Measurements from ENCODE around the gene COX14.

Gene COX14

GRCh38 chr12:50085615-50086072 is 26.4 kb upstream of the COX14 start:
- DNase-seq = no peak

GRCh38 chr12:50086148-50086547 is 25.9 kb upstream of the COX14 start:
- DNase-seq = no peak

GRCh38 chr12:50087151-50087550 is 24.9 kb upstream of the COX14 start:
- DNase-seq = no peak

GRCh38 chr12:50087995-50088394 is 24.0 kb upstream of the COX14 start:
- DNase-seq = no peak

GRCh38 chr12:50088577-50089335 is 23.3 kb upstream of the COX14 start:
- peak; percentile 89 for DNase-seq

DNA sequence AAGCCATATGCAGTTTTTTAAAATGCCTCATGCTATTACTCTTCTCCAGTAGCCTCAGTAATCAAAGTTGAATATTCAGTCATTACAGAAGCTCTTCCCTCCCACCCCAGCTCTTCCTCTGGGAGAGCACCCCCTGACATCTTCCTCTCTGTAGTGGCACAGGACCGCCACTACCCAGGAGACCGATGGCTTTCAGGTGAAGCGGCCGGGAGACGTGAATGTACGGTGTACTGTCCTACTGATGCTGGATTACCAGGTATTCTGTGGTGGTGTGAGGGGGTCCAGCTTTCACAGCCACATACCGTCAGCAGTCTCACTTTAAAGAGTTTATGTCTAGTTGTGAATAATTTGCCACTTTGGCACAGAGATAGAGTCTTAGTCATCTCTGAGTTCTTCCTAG is 22.3 kb upstream of the COX14 start:
- no peak for DNase-seq

DNA sequence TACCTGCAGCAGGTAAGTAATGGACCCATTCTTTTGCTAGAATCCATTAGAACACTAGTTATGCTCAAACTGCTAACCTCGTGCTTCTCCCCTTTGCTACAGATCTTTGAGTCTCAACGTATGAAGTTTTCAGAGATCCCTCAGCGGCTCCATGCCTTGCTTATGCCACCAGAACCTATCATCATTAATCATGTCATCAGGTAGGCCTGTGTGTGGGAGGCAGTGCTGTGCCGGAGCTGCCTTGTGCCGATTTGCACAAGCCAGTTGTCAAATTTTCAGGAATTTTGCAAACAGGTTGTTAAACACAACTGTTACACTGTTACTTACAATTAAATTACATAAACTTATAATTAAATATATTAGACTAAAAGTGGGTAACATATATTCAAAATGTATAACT is 21.6 kb upstream of the COX14 start:
- no peak for DNase-seq

- no peak for DNase-seq
These were observed 14.1 kb upstream of the COX14 start for GRCh38 chr12:50097952-50098351.

- no peak for DNase-seq
These were observed 12.6 kb upstream of the COX14 start for GRCh38 chr12:50099302-50100008.

DNA sequence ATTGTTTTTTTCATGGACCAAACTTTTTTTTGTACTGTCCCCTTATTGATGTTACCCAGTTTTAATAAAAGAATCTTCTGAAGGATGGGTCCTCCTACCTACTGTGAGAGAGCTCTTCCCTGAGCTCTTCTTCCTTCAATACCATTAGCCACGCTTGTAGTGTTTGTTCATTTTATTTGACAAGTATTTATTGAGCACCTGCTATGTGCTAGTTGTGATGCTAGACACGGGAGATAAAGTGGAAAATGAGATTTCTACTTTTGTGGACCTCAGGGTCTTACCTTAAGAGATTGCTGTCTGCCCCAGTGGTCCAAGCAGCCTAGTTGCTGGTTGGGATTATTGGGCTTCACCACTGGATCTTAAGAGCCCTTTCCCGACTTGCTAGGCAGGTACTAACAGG is 11.5 kb upstream of the COX14 start:
- DNase-seq = no peak

GRCh38 chr12:50101663-50102062 is 10.4 kb upstream of the COX14 start:
- peak; percentile 68 for DNase-seq

DNA sequence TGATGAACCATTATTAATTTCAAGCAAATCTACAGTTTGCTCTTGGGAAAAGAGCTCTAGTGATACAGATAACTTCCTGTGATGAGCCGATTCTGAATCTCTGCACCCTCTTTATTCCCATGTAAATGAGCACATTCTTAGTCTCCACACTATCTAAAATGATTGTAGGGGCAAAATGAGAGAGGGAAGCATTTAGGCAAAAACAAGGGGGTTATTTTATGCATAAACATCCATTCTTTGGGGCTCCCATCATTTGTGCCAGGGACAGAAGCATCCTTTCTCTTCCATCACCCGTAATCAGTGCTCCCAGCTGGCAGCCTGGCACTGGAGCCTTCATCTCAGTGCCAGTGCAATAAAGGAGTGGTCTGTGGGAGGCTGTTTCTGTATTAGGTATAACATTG is 9.9 kb upstream of the COX14 start:
- DNase-seq = no peak

DNA sequence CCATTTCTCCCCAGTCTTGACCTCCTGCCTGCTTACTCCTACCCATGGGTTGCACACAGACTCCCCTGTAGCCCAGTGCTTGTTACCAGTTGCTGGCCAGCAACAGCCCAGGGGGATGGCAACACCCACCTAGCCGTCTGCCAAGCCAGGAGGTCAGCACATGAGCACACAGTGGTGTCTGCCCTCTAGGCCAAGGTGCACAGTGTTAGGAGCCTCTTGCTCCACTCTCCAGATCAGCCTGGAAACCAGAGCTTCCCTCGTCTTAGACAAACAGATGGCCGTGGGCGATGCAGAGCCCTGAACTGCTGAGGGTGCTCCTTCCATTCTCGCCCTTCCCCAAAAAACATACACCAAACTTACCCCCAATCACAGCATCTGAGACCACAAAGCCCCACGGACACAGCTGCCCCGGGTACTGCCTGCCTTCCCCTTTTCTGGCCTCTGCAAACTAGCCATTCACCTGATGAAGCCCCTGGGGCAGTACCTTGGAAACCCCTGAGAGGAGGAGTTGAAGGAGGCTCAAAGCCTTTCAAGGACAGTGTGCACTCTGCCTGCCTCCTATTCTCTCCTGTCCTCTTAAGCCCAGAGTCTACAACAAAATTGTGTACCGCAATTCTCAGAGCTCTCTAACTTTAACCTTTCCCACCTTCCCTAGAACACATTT is 9.3 kb upstream of the COX14 start:
- peak; percentile 32 for DNase-seq

DNA sequence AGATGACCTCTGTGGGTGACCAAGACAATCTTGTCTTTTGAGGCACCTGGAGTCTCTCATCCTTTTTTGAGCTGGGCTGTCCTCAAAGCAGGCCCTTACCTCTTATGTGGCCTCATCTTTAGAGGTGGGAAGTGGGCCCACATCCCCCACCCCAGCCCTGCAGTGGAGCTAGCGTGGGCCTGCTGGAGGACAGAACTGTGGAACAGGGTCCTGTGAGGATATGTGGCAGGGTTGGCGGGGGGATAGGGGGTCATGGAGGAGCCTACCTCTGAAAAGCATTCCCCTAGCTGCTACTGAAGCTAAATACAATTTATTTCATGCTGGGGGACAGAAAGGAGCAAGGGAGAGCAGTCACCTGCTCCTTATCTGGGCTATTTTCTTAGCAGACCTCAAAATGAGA is 8.7 kb upstream of the COX14 start:
- no peak for DNase-seq

DNA sequence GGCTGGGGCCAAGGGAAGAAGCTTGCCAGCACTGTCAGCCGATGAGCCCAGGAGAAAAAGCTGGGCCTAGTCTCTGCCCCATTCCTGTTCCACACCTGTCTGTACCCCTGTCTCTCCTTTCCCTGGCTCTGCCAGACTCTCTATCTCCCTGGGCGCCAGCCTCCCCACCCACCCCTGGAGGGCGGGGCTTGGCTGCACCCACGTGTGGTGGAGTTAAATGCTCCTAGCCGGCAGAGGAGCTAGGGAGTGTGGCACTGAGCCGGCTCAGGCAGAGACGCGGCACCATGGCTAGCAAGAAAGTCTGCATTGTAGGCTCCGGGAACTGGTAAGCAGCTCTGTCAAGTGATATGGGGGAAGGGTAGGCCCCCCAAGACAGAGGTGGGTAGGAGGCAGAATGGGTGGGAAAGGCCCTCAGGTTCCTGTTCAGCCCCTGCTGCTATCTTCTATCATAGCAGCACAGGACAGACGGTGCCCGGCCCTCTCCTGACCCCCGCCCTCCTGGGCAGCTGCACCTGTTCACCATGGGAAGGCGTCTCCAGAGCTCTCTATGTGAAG is 8.2 kb upstream of the COX14 start, which contains the start of gene GPD1:
GPD1 (plus strand) TSS at position 242 of the 555 bp plus-strand sequence; CDS start at position 285, 43 bp downstream.
- DNase-seq = peak; percentile 92

DNA sequence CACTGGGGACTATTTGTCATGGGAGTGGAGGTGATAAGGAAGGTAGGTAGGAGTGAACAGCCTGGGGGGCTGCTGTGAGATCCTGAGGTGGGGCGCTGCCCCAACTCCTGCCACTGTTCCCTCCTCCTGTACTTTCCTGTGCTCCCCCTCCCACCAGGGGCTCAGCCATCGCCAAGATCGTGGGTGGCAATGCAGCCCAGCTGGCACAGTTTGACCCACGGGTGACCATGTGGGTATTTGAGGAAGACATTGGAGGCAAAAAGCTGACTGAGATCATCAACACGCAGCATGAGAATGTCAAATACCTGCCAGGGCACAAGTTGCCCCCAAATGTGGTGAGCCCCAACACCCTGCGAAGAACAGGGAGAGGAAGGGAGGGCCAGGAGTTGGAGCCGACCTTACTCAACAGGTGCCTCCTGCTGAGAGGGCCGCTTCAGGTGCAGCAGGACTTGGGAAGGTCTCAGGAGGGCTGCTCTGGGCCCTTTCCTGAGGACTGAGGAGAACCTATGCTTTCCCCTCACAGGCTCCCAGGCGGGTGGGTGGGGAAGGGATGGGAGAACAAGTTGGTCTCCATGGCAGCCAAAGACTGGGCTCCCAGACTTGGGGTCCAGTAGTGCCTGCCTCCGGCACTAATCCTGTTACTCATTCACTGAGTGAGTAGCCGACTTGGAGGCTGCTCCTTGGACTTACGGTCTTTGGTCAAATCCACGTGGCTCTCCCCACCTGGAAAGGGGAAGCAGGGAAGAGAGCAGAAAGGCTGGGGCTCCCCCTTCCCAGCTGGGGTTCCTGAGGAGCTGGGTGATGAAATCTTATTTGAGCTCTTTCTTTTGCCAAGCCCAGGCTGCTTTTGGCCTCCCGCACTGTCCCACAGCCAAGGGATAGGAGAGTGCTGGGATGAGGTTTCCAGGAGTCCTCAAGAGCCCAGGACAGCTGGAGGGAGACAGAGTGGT is 7.3 kb upstream of the COX14 start:
- no peak for DNase-seq

DNA sequence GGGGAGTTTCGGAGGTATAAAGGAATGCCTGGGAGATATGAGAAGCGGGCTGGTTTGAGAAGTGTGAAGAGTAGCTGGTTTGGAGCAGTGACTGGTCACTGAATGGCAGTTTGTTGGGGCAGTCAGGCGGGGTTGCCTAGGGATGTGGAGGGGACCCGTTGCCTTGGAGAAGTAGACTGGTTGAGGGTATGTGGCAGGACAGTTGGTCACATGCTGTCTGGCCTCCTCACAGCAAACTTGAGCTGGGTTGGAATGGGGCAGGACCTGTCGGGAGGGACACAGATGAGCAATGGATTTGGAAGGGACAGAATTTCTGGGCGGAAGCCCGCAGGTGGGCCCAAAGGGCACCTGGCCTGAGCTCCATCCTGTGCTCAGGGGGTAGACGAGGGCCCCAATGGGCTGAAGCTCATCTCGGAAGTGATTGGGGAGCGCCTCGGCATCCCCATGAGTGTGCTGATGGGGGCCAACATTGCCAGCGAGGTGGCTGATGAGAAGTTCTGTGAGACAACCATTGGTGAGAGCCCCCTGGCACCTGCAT is 6.1 kb upstream of the COX14 start:
- no peak for DNase-seq

DNA sequence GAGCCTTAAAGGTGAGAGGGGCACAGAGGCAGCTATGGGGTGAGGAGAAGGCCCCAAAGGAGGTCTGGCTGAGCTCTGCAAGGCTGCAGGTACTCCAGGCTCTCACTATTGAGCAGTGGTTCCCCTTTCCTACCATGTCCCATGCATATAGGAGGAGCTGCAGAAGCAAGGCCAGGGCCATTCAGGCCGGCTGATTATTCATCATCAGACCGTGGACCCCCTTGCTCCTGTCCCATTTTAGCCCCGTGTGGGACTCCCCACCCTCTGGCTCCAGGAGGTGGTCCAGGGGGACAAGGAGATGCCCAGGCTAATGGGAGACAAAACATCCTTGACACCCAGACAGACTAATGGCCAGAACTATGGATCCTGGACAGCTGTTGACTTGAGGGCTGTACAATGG is 5.1 kb upstream of the COX14 start:
- DNase-seq = no peak

GRCh38 chr12:50107416-50108268 is 4.4 kb upstream of the COX14 start:
- DNase-seq = no peak

DNA sequence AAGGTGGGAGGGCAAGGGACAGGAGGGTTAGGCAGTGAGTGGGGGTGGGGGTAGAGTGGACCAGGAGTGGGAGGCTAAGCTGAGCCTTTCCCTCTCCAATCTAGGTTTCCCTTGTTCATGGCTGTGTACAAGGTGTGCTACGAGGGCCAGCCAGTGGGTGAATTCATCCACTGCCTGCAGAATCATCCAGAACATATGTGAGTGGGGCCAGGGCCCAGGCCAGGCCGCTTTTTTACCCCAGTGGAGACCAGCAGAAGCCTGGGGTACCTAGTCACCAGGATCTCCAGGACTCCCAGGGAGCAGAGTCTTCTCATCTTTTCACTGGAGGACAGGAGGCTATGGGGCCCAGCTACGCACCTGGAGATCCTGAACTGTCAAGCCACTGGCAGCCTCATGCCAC is 2.7 kb upstream of the COX14 start:
- peak; percentile 46 for DNase-seq
